Caco-2 (cell line): ENCODE data around the gene TBPL1. TPM values are rescaled to one million over a fixed set of nuclear protein-coding genes. Genes with fewer than 3 reads are reported as not detected.

Experiments used
- BruUV-seq: library from RNA; stranded (reverse); fragments of 400-500 nt; replicated peaks from 2 replicates; lab custom pipeline; 2021; lab: Mats Ljungman, UMichigan
- CTCF ChIA-PET: fragments of 300-600 bp; sonication (Branson Sonifier 250); formaldehyde crosslinking; loops from one replicate; lab custom pipeline; 2022; ENCODE audit warnings: antibody characterized with exemption; lab: Charles Lee
- POLR2A ChIA-PET: fragments of 300-600 bp; sonication (Branson Sonifier 250); formaldehyde crosslinking; loops from one replicate; lab custom pipeline; 2022; ENCODE audit warnings: antibody characterized with exemption; lab: Charles Lee
- DNase-seq, 2 experiments: peaks; one replicate each; pipeline versions ENCODE4 v3.0.0 to v3.0.0-alpha.2; 2020 to 2022
- H3K27me3 ChIP-seq: replicated peaks from 2 replicates; pipeline ENCODE4 v1.6.0; 2011; ENCODE audit warnings: low read length; ENCODE audit not compliant: control insufficient read depth, insufficient read depth
- H3K36me3 ChIP-seq: 2 replicates; pipeline ENCODE4 v1.5.1; 2011; ENCODE audit warnings: low read length; ENCODE audit not compliant: control insufficient read depth, insufficient read depth
- H3K4me1 ChIP-seq: fragments of 250-450 bp; sonication (Bioruptor Pico); 2 replicates; pipeline ENCODE4 v1.5.1; 2020; ENCODE audit warnings: mild to moderate bottlenecking
- H3K4me3 ChIP-seq: 2 replicates; pipeline ENCODE4 v1.5.1; 2011; ENCODE audit warnings: low read depth, mild to moderate bottlenecking, control low read depth, low read length
- H3K9me3 ChIP-seq: fragments of 250-450 bp; sonication (Bioruptor Pico); 2 replicates; pipeline ENCODE4 v1.5.1; 2020; ENCODE audit warnings: mild to moderate bottlenecking, moderate library complexity
- H3K27ac Mint-ChIP-seq: one replicate; pipeline ENCODE4 v1.8.0; 2022; ENCODE audit warnings: mixed read lengths; ENCODE audit not compliant: unreplicated experiment
- H3K27me3 Mint-ChIP-seq: one replicate; pipeline ENCODE4 v1.8.0; 2022; ENCODE audit warnings: mixed read lengths; ENCODE audit not compliant: insufficient read depth, unreplicated experiment
- H3K36me3 Mint-ChIP-seq: one replicate; pipeline ENCODE4 v1.8.0; 2022; ENCODE audit warnings: mild to moderate bottlenecking, mixed read lengths; ENCODE audit not compliant: insufficient read depth, unreplicated experiment
- H3K4me1 Mint-ChIP-seq: one replicate; pipeline ENCODE4 v1.8.0; 2022; ENCODE audit warnings: low read depth, mixed read lengths; ENCODE audit not compliant: unreplicated experiment
- H3K4me3 Mint-ChIP-seq: one replicate; pipeline ENCODE4 v1.8.0; 2022; ENCODE audit warnings: mild to moderate bottlenecking, moderate library complexity, mixed read lengths; ENCODE audit not compliant: unreplicated experiment
- H3K9me3 Mint-ChIP-seq: one replicate; pipeline ENCODE4 v1.8.0; 2022; ENCODE audit warnings: mixed read lengths; ENCODE audit not compliant: unreplicated experiment
- CTCF ChIP-seq, 2 experiments: fragments of 200-600 bp in 1 of 2; IDR thresholded peaks; 1 replicate in 1 of 2; 2 replicates in 1 of 2; pipeline versions ENCODE4 v1.5.1 to v1.8.0; 2011 to 2022; ENCODE audit warnings: antibody characterized with exemption in 1 of 2, control low read depth in 1 of 2, inconsistent platforms in 1 of 2, low read depth in 1 of 2, low read length in 1 of 2, mild to moderate bottlenecking in 1 of 2, moderate library complexity in 1 of 2; ENCODE audit not compliant: insufficient read depth in 1 of 2, severe bottlenecking in 1 of 2, unreplicated experiment in 1 of 2
- intact Hi-C: fragments of 100-400 bp; cut with micrococcal nuclease; formaldehyde crosslinking; loops from one replicate; pipeline ENCODE4 v1.10.0; 2022; ENCODE audit not compliant: unreplicated experiment
- total RNA-seq: library from RNA; stranded (reverse); gene quantifications from 2 replicates; pipeline ENCODE4 v1.2.3, GENCODE V29; 2022

TBPL1 gene
- total RNA-seq, 1 experiment from 2014 or later: 19.3 TPM

- H3K36me3 ChIP-seq: no peaks in the 10 kb centered on the region
- H3K4me1 ChIP-seq: peaks cover 5% of the 10 kb centered on the region; the same call in 1 of the 2 replicates
- Mint-ChIP-seq H3K9me3 (no peaks in the 10 kb centered on the region), H3K27ac (no peak overlapping the region), H3K4me1 (no peaks in the 10 kb centered on the region), H3K36me3 (no peaks in the 10 kb centered on the region), H3K4me3 (no peak overlapping the region), H3K27me3 (peaks cover 2% of the 10 kb centered on the region)
- no peaks in the 10 kb centered on the region for H3K27me3 ChIP-seq
- ChIA-PET POLR2A (no interaction called here), CTCF (interaction anchor here (0.9 kb wide), 1 partner anchor 94 kb away, joined by 3 read pairs; no protein-coding TSS in a partner anchor)
- no TSS peak for BruUV-seq
- intact Hi-C loops: no loop called here
- H3K9me3 ChIP-seq: no peaks in the 10 kb centered on the region
- no peak for TF ChIP-seq CTCF (IDR thresholded peaks at IDR 0.05; ENCODE audit: insufficient read depth in 1 of 2, low read depth in 1 of 2, low read length in 1 of 2, severe bottlenecking in 1 of 2, unreplicated experiment in 1 of 2)
- DNase-seq: no peak
- H3K4me3 ChIP-seq: no peak overlapping the region
These were observed 49.8 kb downstream of the TBPL1 start for GRCh38 chr6:134002821-134003220.

DNA sequence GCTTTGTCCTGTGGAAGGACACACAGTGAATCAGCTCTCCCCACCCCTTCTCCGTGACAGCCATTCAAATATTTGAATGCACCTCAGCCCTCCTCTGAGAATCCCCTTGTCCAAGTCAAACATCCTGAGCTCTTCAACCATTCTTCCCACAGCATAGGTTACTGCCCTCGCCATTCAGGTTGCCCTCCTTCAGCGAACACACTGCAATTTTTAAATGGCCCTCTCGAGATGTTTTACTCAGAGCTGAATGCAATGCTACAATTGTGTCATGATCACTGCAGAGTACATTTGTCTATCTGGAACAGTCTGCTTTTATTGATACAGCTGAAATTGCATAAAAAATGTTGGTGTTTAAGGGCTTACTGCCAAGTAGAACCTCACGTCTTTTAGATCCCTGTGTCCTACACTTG lies 50.5 kb downstream of the TBPL1 start:
- CTCF ChIA-PET: interaction anchor here (1.0 kb wide), 1 partner anchor 11 kb away, joined by 3 read pairs; no protein-coding TSS in a partner anchor
- intact Hi-C loops: no loop called here
- H3K4me3 Mint-ChIP-seq: no peak overlapping the region

DNA sequence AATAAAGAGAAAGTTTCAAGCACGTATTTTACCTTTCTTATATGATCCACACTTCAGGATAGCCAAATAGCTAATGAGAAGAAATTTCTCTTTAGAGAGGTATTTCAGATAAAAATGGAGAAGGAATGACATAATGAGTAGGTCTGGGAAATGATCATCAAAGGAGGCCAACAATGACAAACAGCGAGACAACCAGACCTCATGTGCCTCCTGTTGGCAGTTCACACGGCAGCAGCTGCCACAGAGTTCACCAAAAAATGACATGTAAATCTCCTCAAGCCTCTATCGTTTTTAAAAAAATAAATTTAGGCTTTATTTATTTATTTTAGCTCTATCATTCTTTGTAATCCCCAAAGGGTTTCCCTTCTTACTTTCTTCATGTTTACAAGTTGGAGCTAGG lies 51.7 kb downstream of the TBPL1 start:
- Histone ChIP-seq H3K4me3 (no peak overlapping the region), H3K4me1 (peaks cover 5% of the 10 kb centered on the region; the same call in 1 of the 2 replicates), H3K36me3 (no peaks in the 10 kb centered on the region), H3K9me3 (no peaks in the 10 kb centered on the region), H3K27me3 (no peaks in the 10 kb centered on the region)
- ChIA-PET CTCF (no interaction called here), POLR2A (no interaction called here)
- Mint-ChIP-seq H3K9me3 (no peaks in the 10 kb centered on the region), H3K4me1 (no peaks in the 10 kb centered on the region), H3K36me3 (no peaks in the 10 kb centered on the region), H3K27ac (no peak overlapping the region), H3K27me3 (peaks cover 2% of the 10 kb centered on the region), H3K4me3 (no peak overlapping the region)
- TF ChIP-seq CTCF (IDR thresholded peaks at IDR 0.05; ENCODE audit: insufficient read depth in 1 of 2, low read depth in 1 of 2, low read length in 1 of 2, severe bottlenecking in 1 of 2, unreplicated experiment in 1 of 2): no peak
- BruUV-seq: no TSS peak
- intact Hi-C loops: no loop called here
- DNase-seq: no peak

More for the DNA sequence above, 50.5 kb downstream of the TBPL1 start:
- H3K36me3 ChIP-seq: no peaks in the 10 kb centered on the region
- H3K4me3 ChIP-seq: no peak overlapping the region
- BruUV-seq: no TSS peak
- peaks cover 5% of the 10 kb centered on the region; the same call in 1 of the 2 replicates for H3K4me1 ChIP-seq
- H3K27me3 Mint-ChIP-seq: peaks cover 2% of the 10 kb centered on the region
- no peaks in the 10 kb centered on the region for H3K9me3 ChIP-seq
- POLR2A ChIA-PET: no interaction called here
- H3K9me3 Mint-ChIP-seq: no peaks in the 10 kb centered on the region
- H3K27me3 ChIP-seq: no peaks in the 10 kb centered on the region
- no peaks in the 10 kb centered on the region for H3K4me1 Mint-ChIP-seq
- no peak for DNase-seq
- H3K36me3 Mint-ChIP-seq: no peaks in the 10 kb centered on the region
- no peak overlapping the region for H3K27ac Mint-ChIP-seq
- TF ChIP-seq CTCF (IDR thresholded peaks at IDR 0.05; ENCODE audit: insufficient read depth in 1 of 2, low read depth in 1 of 2, low read length in 1 of 2, severe bottlenecking in 1 of 2, unreplicated experiment in 1 of 2): no peak
